ENCODE results near the gene SLC4A4.

Gene SLC4A4

DNA sequence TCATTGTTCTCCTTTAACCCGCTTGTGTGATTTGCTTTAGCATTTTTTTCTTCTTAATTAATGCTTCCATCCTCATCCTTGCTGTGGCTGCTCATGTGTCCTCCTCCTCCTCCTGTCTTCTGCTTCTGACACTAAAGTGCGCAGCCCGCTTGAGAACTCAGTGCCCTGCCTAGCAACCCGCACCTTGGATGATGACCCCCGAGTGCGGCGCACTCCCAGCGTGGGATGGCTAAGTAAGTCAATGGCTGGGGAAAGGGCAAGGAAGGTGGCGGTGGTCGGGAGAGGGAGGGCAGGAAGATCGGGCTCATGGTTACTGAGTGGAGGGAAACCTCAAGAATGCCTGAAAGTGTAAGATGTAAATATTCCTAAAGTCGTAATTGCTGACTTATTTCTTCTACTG lies 30.1 kb downstream of the SLC4A4 start:
- no peaks in the 10 kb centered on the region for H3K36me3 ChIP-seq
- no peak overlapping the region for H3K27ac ChIP-seq
- no peaks in the 10 kb centered on the region for H3K9me3 ChIP-seq
- H3K4me3 ChIP-seq, result no peak overlapping the region
- H3K4me1 ChIP-seq, result no peaks in the 10 kb centered on the region
- DNase-seq, result no peak
- TF ChIP-seq, protein P1, sequence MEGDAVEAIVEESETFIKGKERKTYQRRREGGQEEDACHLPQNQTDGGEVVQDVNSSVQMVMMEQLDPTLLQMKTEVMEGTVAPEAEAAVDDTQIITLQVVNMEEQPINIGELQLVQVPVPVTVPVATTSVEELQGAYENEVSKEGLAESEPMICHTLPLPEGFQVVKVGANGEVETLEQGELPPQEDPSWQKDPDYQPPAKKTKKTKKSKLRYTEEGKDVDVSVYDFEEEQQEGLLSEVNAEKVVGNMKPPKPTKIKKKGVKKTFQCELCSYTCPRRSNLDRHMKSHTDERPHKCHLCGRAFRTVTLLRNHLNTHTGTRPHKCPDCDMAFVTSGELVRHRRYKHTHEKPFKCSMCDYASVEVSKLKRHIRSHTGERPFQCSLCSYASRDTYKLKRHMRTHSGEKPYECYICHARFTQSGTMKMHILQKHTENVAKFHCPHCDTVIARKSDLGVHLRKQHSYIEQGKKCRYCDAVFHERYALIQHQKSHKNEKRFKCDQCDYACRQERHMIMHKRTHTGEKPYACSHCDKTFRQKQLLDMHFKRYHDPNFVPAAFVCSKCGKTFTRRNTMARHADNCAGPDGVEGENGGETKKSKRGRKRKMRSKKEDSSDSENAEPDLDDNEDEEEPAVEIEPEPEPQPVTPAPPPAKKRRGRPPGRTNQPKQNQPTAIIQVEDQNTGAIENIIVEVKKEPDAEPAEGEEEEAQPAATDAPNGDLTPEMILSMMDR (IDR thresholded peaks at IDR 0.05), result no peak
- intact Hi-C loops (cut with DNase I; ENCODE audit: low total_unique reads), result no loop called here
- no peaks in the 10 kb centered on the region for H3K27me3 ChIP-seq

DNA sequence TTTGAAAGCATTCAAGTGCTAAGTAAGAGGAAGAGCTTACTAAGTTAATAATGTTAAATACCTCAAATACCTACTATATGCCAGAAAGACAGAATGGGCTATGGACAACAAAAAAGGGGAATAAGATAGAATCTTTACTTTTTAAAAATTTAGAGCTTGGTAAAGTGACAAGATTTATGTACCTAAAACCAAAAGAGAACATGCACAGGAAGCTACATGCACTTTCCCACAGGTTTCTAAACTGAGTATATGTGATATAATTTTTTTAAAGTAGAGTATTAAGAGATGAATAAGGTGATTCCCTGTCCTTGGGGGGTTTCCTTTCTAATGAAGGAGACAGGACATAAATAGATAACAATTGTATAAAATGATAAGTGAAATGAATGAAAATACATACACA lies 30.7 kb downstream of the SLC4A4 start:
- TF ChIP-seq, protein P1 (IDR thresholded peaks at IDR 0.05), result no peak
- intact Hi-C loops (cut with DNase I; ENCODE audit: low total_unique reads), result no loop called here
- Histone ChIP-seq H3K27me3 (no peaks in the 10 kb centered on the region), H3K4me1 (peaks cover 0 to 1% (median 0%) of the 10 kb centered on the region in 4 donors), H3K36me3 (no peaks in the 10 kb centered on the region), H3K9me3 (no peaks in the 10 kb centered on the region), H3K4me3 (no peak overlapping the region), H3K27ac (no peak overlapping the region)
- DNase-seq, result no peak

DNA sequence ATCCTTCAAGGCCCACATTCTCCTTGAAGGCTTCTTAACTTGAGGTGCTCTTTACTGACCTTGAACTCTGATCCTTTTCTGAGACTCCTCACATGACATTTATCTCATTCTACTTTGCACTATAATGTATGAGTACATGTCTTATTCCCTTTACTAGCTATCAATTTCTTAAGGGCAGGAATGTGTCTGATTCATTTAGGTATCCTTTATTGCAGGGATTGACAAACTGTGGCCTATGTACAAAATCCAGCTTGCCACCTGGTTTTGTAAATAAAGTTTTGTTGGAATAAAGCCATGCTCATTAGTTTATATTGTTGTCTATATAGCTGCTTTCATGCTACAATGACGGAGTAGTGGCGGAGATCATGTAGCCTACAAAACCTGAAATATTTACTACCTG lies 36.7 kb downstream of the SLC4A4 start:
- Histone ChIP-seq H3K4me1 (peaks cover 0 to 5% (median 0%) of the 10 kb centered on the region in 4 donors), H3K4me3 (no peak overlapping the region), H3K36me3 (no peaks in the 10 kb centered on the region), H3K27me3 (no peaks in the 10 kb centered on the region), H3K9me3 (no peaks in the 10 kb centered on the region), H3K27ac (no peak overlapping the region)
- no peak for DNase-seq
- intact Hi-C loops (cut with DNase I; ENCODE audit: low total_unique reads), result no loop called here
- TF ChIP-seq, protein P1 (IDR thresholded peaks at IDR 0.05), result no peak

DNA sequence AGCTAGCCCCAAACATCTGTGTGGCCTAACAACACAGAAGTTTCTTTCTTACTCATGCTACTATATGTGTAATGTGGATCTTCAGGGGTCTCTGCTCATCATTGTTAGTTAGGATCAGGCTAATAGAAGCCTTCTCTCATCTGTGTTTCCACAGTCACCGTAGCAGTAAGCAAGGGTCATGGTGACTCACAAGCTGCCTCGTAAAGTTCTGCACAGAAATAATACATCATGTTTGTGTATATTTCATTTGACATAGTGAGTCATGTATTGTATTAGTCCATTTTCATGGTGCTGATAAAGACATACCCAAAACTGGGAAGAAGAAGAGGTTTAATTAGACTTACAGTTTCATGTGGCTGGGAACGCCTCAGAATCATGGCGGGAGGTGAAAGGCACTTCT lies 38.7 kb downstream of the SLC4A4 start:
- H3K4me1 ChIP-seq, result peaks cover 0 to 5% (median 0%) of the 10 kb centered on the region in 4 donors
- no peak overlapping the region for H3K27ac ChIP-seq
- H3K36me3 ChIP-seq, result no peaks in the 10 kb centered on the region
- no peaks in the 10 kb centered on the region for H3K27me3 ChIP-seq
- intact Hi-C loops (cut with DNase I; ENCODE audit: low total_unique reads), result no loop called here
- DNase-seq, result no peak
- no peak overlapping the region for H3K4me3 ChIP-seq
- TF ChIP-seq, protein P1 (IDR thresholded peaks at IDR 0.05), result no peak
- H3K9me3 ChIP-seq, result no peaks in the 10 kb centered on the region

DNA sequence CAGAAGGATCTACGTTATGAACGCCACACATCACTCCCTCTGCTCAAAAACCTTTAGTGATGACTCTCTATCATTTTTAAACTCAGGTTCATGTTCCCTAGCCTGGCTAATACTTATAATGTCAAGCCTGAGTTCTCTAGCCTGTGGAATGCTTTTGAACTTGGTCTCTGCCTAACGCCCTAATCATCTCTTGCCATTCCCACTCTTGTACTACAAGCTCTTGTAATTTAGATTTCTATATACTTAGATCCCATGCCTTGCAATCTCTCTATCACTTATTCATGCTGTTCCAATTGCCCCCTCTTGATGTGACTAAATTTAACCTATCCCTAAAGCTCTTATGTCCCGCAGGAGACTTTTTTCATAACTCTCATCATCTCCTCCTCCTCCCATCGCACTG lies 40.3 kb downstream of the SLC4A4 start:
- no peak for DNase-seq
- no peak overlapping the region for H3K4me3 ChIP-seq
- peaks cover 0 to 5% (median 0%) of the 10 kb centered on the region in 4 donors for H3K4me1 ChIP-seq
- H3K27ac ChIP-seq, result no peak overlapping the region
- no peaks in the 10 kb centered on the region for H3K27me3 ChIP-seq
- no peaks in the 10 kb centered on the region for H3K9me3 ChIP-seq
- no peaks in the 10 kb centered on the region for H3K36me3 ChIP-seq
- intact Hi-C loops (cut with DNase I; ENCODE audit: low total_unique reads), result no loop called here
- TF ChIP-seq, protein P1 (IDR thresholded peaks at IDR 0.05), result no peak

DNA sequence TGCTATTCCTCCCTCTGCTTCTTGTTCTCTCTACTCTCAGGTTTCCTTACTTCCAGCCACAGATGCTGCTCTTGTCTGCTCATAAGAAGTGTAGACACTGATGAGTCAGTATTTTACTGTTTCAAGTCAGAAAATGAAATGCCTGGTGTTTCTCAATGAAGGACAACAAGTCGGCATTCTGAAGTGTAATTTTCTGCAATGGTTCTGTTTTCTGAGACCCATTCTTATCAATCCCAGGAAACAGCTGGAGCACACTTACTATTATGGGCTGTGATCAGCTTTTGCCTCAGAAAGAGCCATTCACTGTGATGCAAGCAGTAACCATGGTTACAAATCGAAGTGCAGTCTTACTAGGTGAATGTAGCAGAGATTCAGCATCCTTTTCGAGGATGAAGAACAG lies 42.0 kb downstream of the SLC4A4 start:
- no peaks in the 10 kb centered on the region for H3K27me3 ChIP-seq
- intact Hi-C loops (cut with DNase I; ENCODE audit: low total_unique reads), result no loop called here
- DNase-seq, result no peak
- H3K9me3 ChIP-seq, result no peaks in the 10 kb centered on the region
- no peaks in the 10 kb centered on the region for H3K36me3 ChIP-seq
- TF ChIP-seq, protein P1 (IDR thresholded peaks at IDR 0.05), result no peak
- H3K4me3 ChIP-seq, result no peak overlapping the region
- H3K4me1 ChIP-seq, result no peaks in the 10 kb centered on the region
- no peak overlapping the region for H3K27ac ChIP-seq

Measured in tibial artery (tissue), 4 donors.